Right hindlimb (tissue), 1 donor: ENCODE measurements around the gene CHST7.

Source experiments
- DNase-seq: peaks from one replicate; pipeline ENCODE4 v3.0.0-alpha.2; 2018

Gene CHST7

GRCh38 chrX:46573892-46574773 lies 568 bp downstream of the CHST7 start:
- peak; percentile 47 for DNase-seq

GRCh38 chrX:46574774-46575381 lies 1.3 kb downstream of the CHST7 start:
- DNase-seq: no peak

GRCh38 chrX:46575586-46575985 lies 2.0 kb downstream of the CHST7 start:
- DNase-seq: no peak

- no peak for DNase-seq
Observed at GRCh38 chrX:46575991-46576392, 2.4 kb downstream of the CHST7 start.

- DNase-seq: peak; percentile 25
Observed at GRCh38 chrX:46576458-46576857, 2.9 kb downstream of the CHST7 start.

- DNase-seq: no peak
Observed at GRCh38 chrX:46577221-46578005, 3.8 kb downstream of the CHST7 start.

- DNase-seq: no peak
Observed at GRCh38 chrX:46579250-46579649, 5.7 kb downstream of the CHST7 start.

GRCh38 chrX:46580613-46581012 lies 7.0 kb downstream of the CHST7 start:
- no peak for DNase-seq

- DNase-seq: no peak
Observed at GRCh38 chrX:46582325-46582724, 8.8 kb downstream of the CHST7 start.

- no peak for DNase-seq
Observed at GRCh38 chrX:46582966-46583365, 9.4 kb downstream of the CHST7 start.

GRCh38 chrX:46584736-46585135 lies 11.2 kb downstream of the CHST7 start:
- DNase-seq: no peak

GRCh38 chrX:46587158-46587557 lies 13.6 kb downstream of the CHST7 start:
- no peak for DNase-seq

- DNase-seq: peak; percentile 29
Observed at GRCh38 chrX:46587753-46588171, 14.2 kb downstream of the CHST7 start.

- DNase-seq: peak; percentile 36
Observed at GRCh38 chrX:46588263-46588662, 14.7 kb downstream of the CHST7 start.

GRCh38 chrX:46589977-46590723 lies 16.6 kb downstream of the CHST7 start:
- DNase-seq: no peak

- DNase-seq: no peak
Observed at GRCh38 chrX:46595084-46595483, 21.5 kb downstream of the CHST7 start.

GRCh38 chrX:46597208-46597607 lies 23.6 kb downstream of the CHST7 start:
- DNase-seq: no peak

- no peak for DNase-seq
Observed at GRCh38 chrX:46597771-46598170, 24.2 kb downstream of the CHST7 start.

- DNase-seq: no peak
Observed at GRCh38 chrX:46599051-46599560, 25.5 kb downstream of the CHST7 start.

GRCh38 chrX:46601283-46601682 lies 27.7 kb downstream of the CHST7 start:
- DNase-seq: no peak

- DNase-seq: no peak
Observed at GRCh38 chrX:46602468-46603102, 29.0 kb downstream of the CHST7 start.

GRCh38 chrX:46607916-46608315 lies 34.4 kb downstream of the CHST7 start:
- no peak for DNase-seq
